Cardiac muscle cell (in vitro differentiated cells and primary cell): Measurements from ENCODE around the gene ASB6. TPM values are rescaled to one million over a fixed set of nuclear protein-coding genes. Genes with fewer than 3 reads are reported as not detected.

Experiments
- DNase-seq, 2 donors: peaks; one replicate each; pipeline versions ENCODE4 v3.0.0 to v3.0.0-alpha.2; 2010 to 2017; ENCODE audit warnings: low read depth in 1 of 2, low spot score in 1 of 2
- H3K27ac ChIP-seq: fragments of 200-600 bp; sonication (generic); 2 replicates; pipeline ENCODE4 v1.5.1; 2016
- H3K27me3 ChIP-seq: fragments of 200-600 bp; sonication (generic); 2 replicates; pipeline ENCODE4 v1.6.0; 2016; ENCODE audit warnings: control low read depth
- H3K36me3 ChIP-seq: fragments of 200-600 bp; sonication (generic); 2 replicates; pipeline ENCODE4 v1.5.1; 2016; ENCODE audit warnings: control low read depth
- H3K4me1 ChIP-seq: fragments of 200-600 bp; sonication (generic); 2 replicates; pipeline ENCODE4 v1.8.1; 2017; ENCODE audit warnings: low read depth, mild to moderate bottlenecking, mixed run types
- H3K4me3 ChIP-seq: fragments of 200-600 bp; sonication (generic); 2 replicates; pipeline ENCODE4 v1.5.1; 2016; ENCODE audit warnings: mild to moderate bottlenecking
- H3K9me3 ChIP-seq: fragments of 200-600 bp; sonication (generic); 2 replicates; pipeline ENCODE4 v1.5.1; 2017; ENCODE audit warnings: low read depth, mild to moderate bottlenecking, control low read depth
- polyA plus RNA-seq: library from polyadenylated mRNA; unstranded; fragments of >200 nt; fragmentation: Nextera tagmentation; extraction: Ambion mirVana; gene quantifications from 2 replicates; pipeline ENCODE4 v1.2.1, GENCODE V29; 2016
- total RNA-seq: library from RNA; depleted of rRNA; stranded (reverse); fragments of >200 nt; gene quantifications from 2 replicates; pipeline ENCODE4 v1.2.3, GENCODE V29; 2016
- TF ChIP-seq, protein P1 (sequence below): IDR thresholded peaks from 2 replicates; pipeline ENCODE4 v1.5.1; 2012; ENCODE audit warnings: low read depth, mild to moderate bottlenecking, low read length

The ASB6 gene
- total and polyA plus RNA-seq, 2 experiments from 2014 or later: 24.0 to 25.2 TPM

DNA sequence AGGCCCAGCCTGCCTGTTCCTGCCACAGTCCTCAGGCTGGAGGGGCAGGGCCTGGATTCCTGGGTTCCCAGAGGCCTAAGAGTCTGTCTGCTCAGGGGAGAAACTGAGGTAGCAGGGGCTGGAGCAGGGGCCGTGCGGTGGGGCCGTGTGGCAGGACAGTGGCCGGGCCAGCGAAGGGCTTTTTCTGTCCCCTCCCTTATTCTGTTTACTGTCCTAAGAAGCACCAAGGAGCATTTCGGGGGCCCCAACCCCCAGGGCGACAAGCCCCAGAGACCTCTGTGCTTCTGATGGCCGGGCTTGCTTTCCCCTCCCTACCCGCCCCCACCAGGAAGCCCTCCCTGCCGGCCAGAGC, 6.8 kb upstream of the ASB6 start:
- H3K36me3 ChIP-seq: no peaks in the 10 kb centered on the region
- no peak for DNase-seq
- TF ChIP-seq, protein P1, sequence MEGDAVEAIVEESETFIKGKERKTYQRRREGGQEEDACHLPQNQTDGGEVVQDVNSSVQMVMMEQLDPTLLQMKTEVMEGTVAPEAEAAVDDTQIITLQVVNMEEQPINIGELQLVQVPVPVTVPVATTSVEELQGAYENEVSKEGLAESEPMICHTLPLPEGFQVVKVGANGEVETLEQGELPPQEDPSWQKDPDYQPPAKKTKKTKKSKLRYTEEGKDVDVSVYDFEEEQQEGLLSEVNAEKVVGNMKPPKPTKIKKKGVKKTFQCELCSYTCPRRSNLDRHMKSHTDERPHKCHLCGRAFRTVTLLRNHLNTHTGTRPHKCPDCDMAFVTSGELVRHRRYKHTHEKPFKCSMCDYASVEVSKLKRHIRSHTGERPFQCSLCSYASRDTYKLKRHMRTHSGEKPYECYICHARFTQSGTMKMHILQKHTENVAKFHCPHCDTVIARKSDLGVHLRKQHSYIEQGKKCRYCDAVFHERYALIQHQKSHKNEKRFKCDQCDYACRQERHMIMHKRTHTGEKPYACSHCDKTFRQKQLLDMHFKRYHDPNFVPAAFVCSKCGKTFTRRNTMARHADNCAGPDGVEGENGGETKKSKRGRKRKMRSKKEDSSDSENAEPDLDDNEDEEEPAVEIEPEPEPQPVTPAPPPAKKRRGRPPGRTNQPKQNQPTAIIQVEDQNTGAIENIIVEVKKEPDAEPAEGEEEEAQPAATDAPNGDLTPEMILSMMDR: no peak

GRCh38 chr9:129648092-129648763, 6.3 kb upstream of the ASB6 start:
- no peak overlapping the region for H3K4me3 ChIP-seq
- H3K27me3 ChIP-seq: no peaks in the 10 kb centered on the region
- no peak overlapping the region for H3K27ac ChIP-seq
- H3K9me3 ChIP-seq: no peaks in the 10 kb centered on the region
- DNase-seq: no peak
- no peaks in the 10 kb centered on the region for H3K36me3 ChIP-seq
- TF ChIP-seq, protein P1: no peak
- H3K4me1 ChIP-seq: peaks cover 4% of the 10 kb centered on the region

More for the DNA sequence above, 6.8 kb upstream of the ASB6 start:
- peaks cover 4% of the 10 kb centered on the region for H3K4me1 ChIP-seq
- no peak overlapping the region for H3K4me3 ChIP-seq
- H3K27me3 ChIP-seq: no peaks in the 10 kb centered on the region
- no peak overlapping the region for H3K27ac ChIP-seq
- H3K9me3 ChIP-seq: no peaks in the 10 kb centered on the region

GRCh38 chr9:129647635-129648034, 5.7 kb upstream of the ASB6 start:
- H3K27ac ChIP-seq: no peak overlapping the region
- TF ChIP-seq, protein P1: no peak
- no peak for DNase-seq

GRCh38 chr9:129646654-129647053, 4.7 kb upstream of the ASB6 start:
- no peaks in the 10 kb centered on the region for H3K9me3 ChIP-seq
- no peaks in the 10 kb centered on the region for H3K27me3 ChIP-seq
- peaks cover 4% of the 10 kb centered on the region for H3K4me1 ChIP-seq
- H3K27ac ChIP-seq: no peak overlapping the region
- no peak overlapping the region for H3K4me3 ChIP-seq
- DNase-seq: no peak
- TF ChIP-seq, protein P1: no peak
- H3K36me3 ChIP-seq: no peaks in the 10 kb centered on the region

More at GRCh38 chr9:129647635-129648034, 5.7 kb upstream of the ASB6 start:
- Histone ChIP-seq H3K27me3 (no peaks in the 10 kb centered on the region), H3K9me3 (no peaks in the 10 kb centered on the region), H3K4me1 (peaks cover 4% of the 10 kb centered on the region), H3K36me3 (no peaks in the 10 kb centered on the region), H3K4me3 (no peak overlapping the region)

DNA sequence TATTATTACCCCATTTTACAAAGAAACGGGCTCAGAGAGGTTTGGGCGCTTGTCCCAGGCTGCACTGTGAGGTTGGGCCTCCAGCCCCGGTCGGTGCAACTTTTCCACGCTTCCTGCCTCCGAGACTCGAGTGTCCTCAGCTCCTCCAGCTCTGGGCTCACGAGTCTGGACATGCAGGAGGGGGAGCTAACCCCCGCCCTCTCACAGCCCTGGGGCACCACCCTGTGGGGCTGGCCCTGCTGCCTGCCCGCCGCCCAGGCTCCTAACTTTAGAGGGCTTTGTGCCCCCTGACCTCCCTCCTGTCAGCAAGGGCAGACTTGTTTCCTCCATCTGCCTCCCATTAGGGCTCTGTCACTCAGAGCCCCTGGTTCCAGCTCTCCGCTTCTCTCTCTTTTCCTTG, 4.3 kb upstream of the ASB6 start:
- no peaks in the 10 kb centered on the region for H3K9me3 ChIP-seq
- TF ChIP-seq, protein P1: no peak

More for the DNA sequence above, 4.3 kb upstream of the ASB6 start:
- DNase-seq: no peak
- no peak overlapping the region for H3K4me3 ChIP-seq
- no peaks in the 10 kb centered on the region for H3K27me3 ChIP-seq
- no peaks in the 10 kb centered on the region for H3K36me3 ChIP-seq
- peaks cover 4% of the 10 kb centered on the region for H3K4me1 ChIP-seq
- no peak overlapping the region for H3K27ac ChIP-seq
